Stimulated activated naive CD8-positive, alpha-beta T cell treated with anti-CD3 and anti-CD28 coated beads, Interleukin-15, Interleukin-2, amounts not matched to agents 100 ng/mL and 50 ng/mL, for 24 hours (primary cell): ENCODE results near the gene CDKN2B-AS1.

Experiments used
- H3K27ac Mint-ChIP-seq: one replicate; pipeline ENCODE4 v1.8.0; 2021; ENCODE audit warnings: mild to moderate bottlenecking, mixed read lengths
- H3K27me3 Mint-ChIP-seq: one replicate; pipeline ENCODE4 v1.8.0; 2021; ENCODE audit warnings: mixed read lengths
- H3K36me3 Mint-ChIP-seq: one replicate; pipeline ENCODE4 v1.8.0; 2021; ENCODE audit warnings: low read depth, mixed read lengths
- H3K4me1 Mint-ChIP-seq: one replicate; pipeline ENCODE4 v1.8.0; 2021; ENCODE audit warnings: low read depth, mixed read lengths
- H3K4me3 Mint-ChIP-seq: one replicate; pipeline ENCODE4 v1.8.0; 2021; ENCODE audit warnings: mild to moderate bottlenecking, mixed read lengths
- H3K9me3 Mint-ChIP-seq: one replicate; pipeline ENCODE4 v1.8.0; 2021; ENCODE audit warnings: mixed read lengths

The CDKN2B-AS1 gene

DNA sequence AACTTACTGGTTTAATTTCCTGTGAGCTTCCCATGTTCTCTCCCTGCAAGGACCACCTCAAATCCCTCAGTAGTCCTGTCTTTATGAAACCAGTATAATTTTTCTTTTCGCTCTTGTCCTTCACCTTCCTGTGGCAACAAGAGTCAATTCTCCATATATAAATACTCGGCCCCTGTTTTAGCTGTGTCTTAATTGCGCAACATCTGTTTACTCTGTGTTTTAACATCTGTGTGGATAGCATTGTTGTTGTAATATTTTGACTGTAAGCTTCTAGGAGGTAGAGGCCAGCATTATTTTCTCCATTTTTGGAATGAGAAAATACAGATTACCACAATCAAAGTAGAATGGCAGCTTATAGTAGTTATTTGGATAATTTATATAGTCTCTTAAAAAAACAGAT, 44.7 kb downstream of the CDKN2B-AS1 start:
- H3K4me1 Mint-ChIP-seq = peaks cover 32% of the 10 kb centered on the region
- H3K27ac Mint-ChIP-seq = no peak overlapping the region
- no peaks in the 10 kb centered on the region for H3K36me3 Mint-ChIP-seq
- no peaks in the 10 kb centered on the region for H3K9me3 Mint-ChIP-seq
- no peak overlapping the region for H3K4me3 Mint-ChIP-seq
- peaks cover 11% of the 10 kb centered on the region for H3K27me3 Mint-ChIP-seq

DNA sequence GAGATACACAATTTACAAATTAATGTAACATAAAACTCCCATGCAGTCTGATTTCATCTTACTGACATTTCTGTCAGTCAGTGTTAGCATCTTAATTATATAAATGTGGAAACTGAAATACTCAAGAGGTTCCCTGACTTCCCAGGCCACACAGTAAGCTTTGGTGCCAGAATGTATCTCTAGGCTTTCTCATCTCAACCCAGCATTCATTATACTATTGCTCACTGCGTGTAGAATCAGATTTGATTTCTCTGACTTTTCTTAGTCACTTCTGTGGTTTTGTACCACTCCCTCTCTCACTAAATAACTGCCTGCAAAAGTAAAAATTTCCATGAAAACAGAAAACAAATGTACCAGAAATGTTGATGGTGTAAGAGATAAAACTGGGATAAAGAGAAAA, 46.2 kb downstream of the CDKN2B-AS1 start:
- no peaks in the 10 kb centered on the region for H3K36me3 Mint-ChIP-seq
- no peak overlapping the region for H3K27ac Mint-ChIP-seq
- peaks cover 32% of the 10 kb centered on the region for H3K4me1 Mint-ChIP-seq
- no peaks in the 10 kb centered on the region for H3K9me3 Mint-ChIP-seq
- H3K27me3 Mint-ChIP-seq = peaks cover 11% of the 10 kb centered on the region
- no peak overlapping the region for H3K4me3 Mint-ChIP-seq

DNA sequence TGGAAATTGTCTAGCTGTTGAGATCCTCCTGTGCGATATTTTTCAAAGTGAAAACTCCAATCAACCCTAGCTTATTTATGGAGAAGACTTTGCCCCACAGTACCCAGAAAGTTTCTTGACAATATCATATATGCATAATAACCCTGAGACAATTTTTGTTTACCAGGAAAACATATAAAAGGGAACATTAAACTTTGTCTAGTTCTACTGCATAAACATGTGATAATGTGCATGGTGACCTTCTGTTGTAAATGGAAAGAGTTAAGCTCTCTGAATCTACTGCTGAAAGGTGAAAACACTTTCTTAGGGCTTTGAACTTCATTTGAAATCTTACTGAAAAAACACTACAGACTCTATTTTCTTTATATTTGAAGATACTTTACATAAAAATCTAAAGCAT, 46.8 kb downstream of the CDKN2B-AS1 start:
- H3K4me3 Mint-ChIP-seq = no peak overlapping the region
- no peak overlapping the region for H3K27ac Mint-ChIP-seq
- H3K4me1 Mint-ChIP-seq = peaks cover 33% of the 10 kb centered on the region
- H3K9me3 Mint-ChIP-seq = no peaks in the 10 kb centered on the region
- peaks cover 11% of the 10 kb centered on the region for H3K27me3 Mint-ChIP-seq
- no peaks in the 10 kb centered on the region for H3K36me3 Mint-ChIP-seq

DNA sequence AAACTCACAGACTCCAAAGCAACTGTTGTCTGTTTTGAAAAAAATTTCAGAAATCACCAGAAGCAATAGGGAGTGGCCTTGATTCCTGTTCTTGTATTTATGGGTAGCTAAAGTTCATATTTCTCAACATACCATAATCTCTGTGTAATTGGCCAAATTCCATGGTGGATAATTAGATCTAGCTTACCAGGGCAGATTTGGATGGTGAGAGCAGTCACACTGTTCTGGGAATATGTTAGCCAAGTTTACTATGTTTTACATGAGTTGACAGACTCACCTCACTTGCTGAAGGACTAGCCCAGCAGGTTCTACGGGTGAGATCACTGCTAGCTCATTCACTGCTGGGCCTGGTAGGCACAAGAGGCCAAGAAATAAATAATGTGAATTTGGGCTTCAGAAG, 47.2 kb downstream of the CDKN2B-AS1 start:
- H3K4me3 Mint-ChIP-seq = no peak overlapping the region
- H3K9me3 Mint-ChIP-seq = no peaks in the 10 kb centered on the region
- H3K36me3 Mint-ChIP-seq = no peaks in the 10 kb centered on the region

DNA sequence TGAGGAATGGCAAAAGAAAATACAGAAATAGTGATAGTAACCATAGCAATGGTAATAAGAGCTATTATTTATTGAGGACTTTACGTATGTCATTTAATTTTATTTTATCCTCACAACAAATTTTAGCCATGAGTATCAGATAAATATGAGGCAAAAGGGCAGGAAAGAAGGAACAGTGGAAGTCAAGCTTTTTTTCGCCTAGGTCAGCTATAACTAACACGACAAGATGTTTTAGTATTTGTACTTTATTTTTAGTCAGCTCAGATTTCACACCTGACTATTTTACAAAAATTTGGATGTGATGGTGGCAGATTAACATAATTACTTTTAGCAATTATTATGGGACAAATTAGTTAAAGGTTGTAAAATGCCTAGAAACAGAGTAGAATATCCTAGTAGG, 49.3 kb downstream of the CDKN2B-AS1 start:
- Mint-ChIP-seq H3K27ac (no peak overlapping the region), H3K9me3 (no peaks in the 10 kb centered on the region), H3K36me3 (no peaks in the 10 kb centered on the region), H3K4me1 (peaks cover 27% of the 10 kb centered on the region), H3K4me3 (no peak overlapping the region), H3K27me3 (peaks cover 22% of the 10 kb centered on the region)

More for the DNA sequence above, 47.2 kb downstream of the CDKN2B-AS1 start:
- Mint-ChIP-seq H3K27ac (no peak overlapping the region), H3K4me1 (peaks cover 36% of the 10 kb centered on the region), H3K27me3 (peaks cover 11% of the 10 kb centered on the region)

DNA sequence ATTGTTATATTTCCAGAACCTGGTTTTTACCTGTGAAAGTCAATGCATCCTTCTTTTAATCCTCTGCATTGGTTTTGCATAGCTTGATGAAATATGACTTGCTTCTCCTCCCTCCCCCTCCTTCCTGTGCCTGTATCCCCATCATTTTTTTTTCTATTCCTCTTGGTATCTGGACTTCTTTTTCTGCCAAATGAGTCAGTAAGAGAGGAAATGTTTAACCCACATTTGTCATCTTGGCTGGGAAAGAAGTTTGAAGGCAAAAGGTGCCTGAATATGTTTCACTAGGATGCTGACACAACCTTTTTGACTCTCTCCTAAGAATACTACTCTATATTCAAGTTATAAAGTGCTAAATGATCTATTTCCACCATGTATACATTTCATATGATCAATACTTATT, 50.0 kb downstream of the CDKN2B-AS1 start:
- no peak overlapping the region for H3K4me3 Mint-ChIP-seq
- H3K27me3 Mint-ChIP-seq = peaks cover 22% of the 10 kb centered on the region
- H3K4me1 Mint-ChIP-seq = peaks cover 30% of the 10 kb centered on the region
- no peaks in the 10 kb centered on the region for H3K36me3 Mint-ChIP-seq
- no peak overlapping the region for H3K27ac Mint-ChIP-seq
- no peaks in the 10 kb centered on the region for H3K9me3 Mint-ChIP-seq

DNA sequence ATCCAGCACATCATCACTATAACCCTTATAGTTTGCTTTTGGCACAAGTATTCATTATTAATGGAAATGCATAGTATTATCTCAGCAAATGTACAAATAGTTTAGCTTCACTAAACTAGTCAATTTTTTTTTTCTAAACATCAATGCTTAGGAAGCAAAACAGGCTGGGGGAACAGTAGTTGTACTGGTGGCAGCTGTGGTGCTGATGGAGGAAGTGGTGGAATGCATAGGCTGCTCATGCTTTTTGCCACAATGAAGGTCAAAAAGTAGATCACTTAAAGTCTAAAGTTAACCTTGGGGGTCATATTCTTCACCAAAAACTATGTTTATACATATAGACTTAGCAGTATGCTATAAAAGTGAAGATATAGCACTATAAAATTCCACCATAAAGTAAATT, 50.8 kb downstream of the CDKN2B-AS1 start:
- Mint-ChIP-seq H3K4me1 (peaks cover 34% of the 10 kb centered on the region), H3K4me3 (no peak overlapping the region), H3K36me3 (no peaks in the 10 kb centered on the region), H3K9me3 (no peaks in the 10 kb centered on the region), H3K27me3 (peaks cover 22% of the 10 kb centered on the region), H3K27ac (no peak overlapping the region)

DNA sequence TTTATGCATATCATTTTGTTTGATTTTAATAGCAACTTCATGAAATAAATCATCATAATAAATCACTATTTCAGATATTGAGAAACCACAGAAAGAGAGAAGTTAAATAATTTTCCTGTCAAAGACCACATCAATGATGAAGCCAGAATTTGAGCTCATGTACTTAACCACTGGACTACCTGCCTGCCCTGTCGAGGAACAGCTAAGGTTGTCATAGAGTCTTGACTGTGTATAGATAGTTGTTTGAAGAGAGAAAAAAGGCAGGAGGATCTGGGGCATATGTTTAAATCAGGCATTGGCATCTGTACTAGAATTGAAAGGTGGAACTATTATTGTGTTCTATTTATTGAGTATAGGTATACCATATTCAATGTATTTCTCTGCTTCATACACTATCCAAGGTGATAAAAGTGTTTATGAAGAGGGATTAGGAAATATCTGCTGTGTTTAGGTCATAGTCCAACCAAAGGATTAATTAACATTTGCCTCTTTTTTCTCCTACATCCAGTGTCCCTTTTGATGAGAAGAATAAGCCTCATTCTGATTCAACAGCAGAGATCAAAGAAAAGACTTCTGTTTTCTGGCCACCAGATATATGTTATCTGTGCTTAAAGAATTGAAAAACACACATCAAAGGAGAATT, 51.8 kb downstream of the CDKN2B-AS1 start:
- Mint-ChIP-seq H3K4me1 (peaks cover 34% of the 10 kb centered on the region), H3K27me3 (peaks cover 22% of the 10 kb centered on the region), H3K27ac (no peak overlapping the region), H3K9me3 (no peaks in the 10 kb centered on the region), H3K36me3 (no peaks in the 10 kb centered on the region), H3K4me3 (no peak overlapping the region)

DNA sequence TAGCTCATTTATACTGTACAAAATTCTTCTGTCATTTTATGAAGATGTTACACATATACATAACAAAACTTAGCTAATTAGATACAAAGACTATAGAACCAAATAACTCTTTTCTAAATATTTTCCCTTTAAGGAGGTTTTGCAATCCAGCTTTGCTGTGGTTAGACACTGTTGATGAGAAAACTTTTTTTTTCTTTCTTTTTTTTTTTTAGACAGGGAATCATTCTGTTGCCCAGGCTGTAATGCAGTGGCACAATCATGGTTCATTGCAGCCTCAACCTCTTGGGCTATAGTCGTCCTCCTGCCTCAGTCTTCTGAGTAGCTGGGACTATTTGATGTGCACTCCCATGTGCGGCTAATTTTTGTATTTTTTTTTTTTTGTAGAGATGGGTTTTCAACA, 53.0 kb downstream of the CDKN2B-AS1 start:
- Mint-ChIP-seq H3K9me3 (no peaks in the 10 kb centered on the region), H3K4me3 (no peak overlapping the region), H3K27ac (no peak overlapping the region), H3K27me3 (peaks cover 22% of the 10 kb centered on the region), H3K4me1 (peaks cover 45% of the 10 kb centered on the region), H3K36me3 (no peaks in the 10 kb centered on the region)

DNA sequence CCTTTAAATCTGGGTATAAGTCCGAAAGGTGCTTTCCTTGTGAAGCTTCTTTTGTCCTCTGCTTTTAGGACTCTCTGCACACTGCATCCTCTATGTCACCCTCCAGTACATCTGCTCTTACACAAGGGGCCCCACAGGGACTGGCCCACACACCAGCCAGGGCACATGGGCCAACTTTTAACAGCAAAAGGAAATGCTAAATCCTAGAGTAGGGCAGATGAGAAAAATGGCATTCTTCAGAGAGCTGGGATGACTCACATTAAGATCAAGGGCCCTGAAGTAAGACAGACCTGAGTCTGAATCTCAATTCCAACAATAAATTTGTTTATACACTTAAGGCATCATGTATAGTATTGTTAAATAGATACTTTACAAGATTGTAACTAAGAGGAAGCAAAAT, 54.8 kb downstream of the CDKN2B-AS1 start:
- no peak overlapping the region for H3K4me3 Mint-ChIP-seq
- no peak overlapping the region for H3K27ac Mint-ChIP-seq
- no peaks in the 10 kb centered on the region for H3K9me3 Mint-ChIP-seq
- H3K4me1 Mint-ChIP-seq = peaks cover 55% of the 10 kb centered on the region
- peaks cover 12% of the 10 kb centered on the region for H3K27me3 Mint-ChIP-seq
- no peaks in the 10 kb centered on the region for H3K36me3 Mint-ChIP-seq

DNA sequence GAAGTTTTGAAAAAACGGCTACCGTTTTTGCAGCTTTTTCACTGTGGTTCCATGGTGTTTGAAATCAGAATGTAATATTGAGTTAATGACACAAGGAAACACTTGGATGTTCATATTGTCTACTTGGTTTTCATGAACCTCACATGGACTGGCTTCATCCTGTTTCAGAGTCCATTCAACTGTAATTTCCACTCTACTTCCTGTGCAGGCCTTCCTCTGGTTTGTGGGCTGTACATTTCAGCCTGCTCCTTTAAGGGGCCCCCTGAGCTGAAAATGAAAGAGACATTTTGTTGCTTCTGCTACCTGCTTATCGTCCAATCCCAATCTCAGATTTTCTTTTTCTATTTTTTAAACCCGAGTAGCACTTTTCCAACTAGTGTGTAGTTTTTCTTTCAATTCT, 56.3 kb downstream of the CDKN2B-AS1 start:
- H3K9me3 Mint-ChIP-seq = no peaks in the 10 kb centered on the region
- H3K4me3 Mint-ChIP-seq = peak overlapping the region; percentile 36
- peaks cover 50% of the 10 kb centered on the region for H3K4me1 Mint-ChIP-seq

DNA sequence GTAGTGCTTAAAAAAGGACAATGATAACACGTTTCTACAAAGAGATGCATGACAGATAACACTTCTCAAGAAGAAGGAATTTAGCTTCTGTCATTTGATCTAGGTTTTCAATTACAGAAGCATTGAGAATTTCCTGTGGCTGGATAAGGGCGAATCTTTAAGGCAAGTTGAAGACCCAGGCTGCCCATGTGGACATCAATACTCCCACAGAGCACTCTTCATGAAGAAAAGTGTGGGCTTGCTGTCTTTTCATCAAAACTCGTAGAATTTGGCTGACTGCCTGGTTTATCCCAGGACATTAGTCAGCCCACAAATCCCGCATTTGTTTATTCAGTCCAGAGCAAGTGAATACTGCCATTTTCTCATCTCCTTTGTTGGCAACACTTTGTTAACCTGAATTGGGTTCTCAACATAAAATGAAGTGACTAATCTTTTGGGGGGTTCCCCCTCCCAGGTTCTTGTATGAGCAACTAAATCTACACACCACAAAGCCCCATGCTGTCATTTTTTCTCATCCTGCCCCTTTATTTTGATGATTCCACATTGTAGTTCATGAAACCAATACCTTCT, 57.9 kb downstream of the CDKN2B-AS1 start:
- Mint-ChIP-seq H3K27me3 (peaks cover 8% of the 10 kb centered on the region), H3K4me3 (peak overlapping the region; percentile 17), H3K27ac (peak overlapping the region; percentile 50), H3K4me1 (peaks cover 42% of the 10 kb centered on the region), H3K9me3 (no peaks in the 10 kb centered on the region), H3K36me3 (no peaks in the 10 kb centered on the region)

More for the DNA sequence above, 56.3 kb downstream of the CDKN2B-AS1 start:
- peak overlapping the region; percentile 45 for H3K27ac Mint-ChIP-seq
- H3K27me3 Mint-ChIP-seq = peaks cover 12% of the 10 kb centered on the region
- H3K36me3 Mint-ChIP-seq = no peaks in the 10 kb centered on the region

DNA sequence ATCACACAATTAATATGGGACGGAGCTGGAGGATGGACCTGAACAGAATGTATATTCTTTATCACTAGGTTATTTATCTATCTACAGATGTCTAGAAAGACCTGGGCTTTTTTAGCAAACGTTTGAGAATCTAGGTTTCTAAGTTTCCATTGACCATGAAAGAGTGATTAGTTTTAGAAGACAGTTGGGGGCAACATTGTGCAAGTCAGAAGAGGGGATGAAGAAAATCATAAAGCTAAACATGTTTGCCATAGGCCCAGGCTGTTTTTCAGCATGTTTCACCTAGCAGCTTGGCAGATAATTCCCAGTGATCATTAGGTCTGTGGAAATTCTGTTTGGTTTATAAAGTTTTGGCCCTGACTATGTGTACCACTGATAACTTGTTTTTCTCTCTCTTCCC, 58.6 kb downstream of the CDKN2B-AS1 start:
- Mint-ChIP-seq H3K9me3 (no peaks in the 10 kb centered on the region), H3K27me3 (peaks cover 6% of the 10 kb centered on the region), H3K4me1 (peaks cover 42% of the 10 kb centered on the region), H3K4me3 (peak overlapping the region; percentile 17), H3K36me3 (no peaks in the 10 kb centered on the region), H3K27ac (peak overlapping the region; percentile 50)

DNA sequence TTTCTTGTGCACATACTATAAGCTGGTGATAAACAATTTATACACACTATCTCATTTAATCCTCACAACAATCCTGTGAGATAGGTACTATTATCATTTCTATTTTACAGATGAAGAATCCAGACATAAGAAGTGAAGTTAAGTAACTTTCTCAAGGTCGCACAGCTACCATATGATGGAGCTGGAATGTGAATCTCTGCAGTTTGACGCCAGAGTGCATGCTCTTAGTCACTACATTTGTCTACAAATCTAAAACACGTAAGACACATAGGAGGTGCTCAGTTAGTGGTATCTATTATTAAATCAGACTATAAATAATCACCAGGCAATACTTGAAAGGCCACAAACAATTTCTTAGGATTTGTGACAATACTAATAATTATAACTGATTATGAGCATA, 59.5 kb downstream of the CDKN2B-AS1 start:
- Mint-ChIP-seq H3K4me1 (peaks cover 42% of the 10 kb centered on the region), H3K27me3 (no peaks in the 10 kb centered on the region), H3K4me3 (no peak overlapping the region), H3K9me3 (no peaks in the 10 kb centered on the region), H3K36me3 (no peaks in the 10 kb centered on the region), H3K27ac (no peak overlapping the region)

DNA sequence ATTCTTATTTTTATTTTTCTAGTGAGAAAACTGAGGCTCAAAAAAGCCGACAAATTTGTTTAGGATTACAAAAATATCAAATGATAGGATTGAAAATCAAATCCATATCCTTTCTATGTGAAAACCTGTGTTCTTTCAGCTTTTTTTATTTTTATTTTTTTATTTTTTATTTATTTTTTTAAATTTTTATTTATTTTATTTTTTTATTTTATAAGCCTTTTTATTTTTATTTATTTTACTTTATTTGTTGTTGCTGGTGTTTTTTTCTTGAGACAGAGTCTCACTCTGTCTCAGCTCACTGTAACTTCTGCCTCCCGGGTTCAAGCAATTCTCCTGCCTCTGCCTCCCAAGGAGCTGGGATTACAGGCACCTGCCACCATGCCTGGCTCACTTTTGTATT, 59.9 kb downstream of the CDKN2B-AS1 start:
- Mint-ChIP-seq H3K36me3 (no peaks in the 10 kb centered on the region), H3K9me3 (no peaks in the 10 kb centered on the region), H3K4me1 (peaks cover 39% of the 10 kb centered on the region), H3K27me3 (no peaks in the 10 kb centered on the region), H3K27ac (no peak overlapping the region), H3K4me3 (no peak overlapping the region)

DNA sequence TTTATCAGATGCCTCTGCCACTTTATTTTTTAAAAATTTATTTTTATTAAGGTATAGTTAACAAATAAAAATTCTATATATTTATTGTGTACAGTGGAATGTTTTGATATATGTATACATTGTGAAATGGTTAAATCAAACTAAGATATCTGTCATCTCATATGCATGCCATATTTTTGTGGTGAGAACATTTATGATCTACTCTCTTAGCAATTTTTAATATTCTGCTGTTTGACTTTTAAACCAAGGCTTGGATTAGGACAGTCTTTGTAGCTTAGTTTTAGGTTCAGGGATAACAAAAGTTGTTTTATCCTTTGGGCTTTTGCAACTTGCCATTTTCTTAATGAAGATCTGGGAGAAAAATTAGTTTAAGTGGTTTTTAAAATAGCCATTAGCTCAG, 60.5 kb downstream of the CDKN2B-AS1 start:
- H3K4me1 Mint-ChIP-seq = peaks cover 36% of the 10 kb centered on the region

More for the DNA sequence above, 60.5 kb downstream of the CDKN2B-AS1 start:
- Mint-ChIP-seq H3K9me3 (no peaks in the 10 kb centered on the region), H3K36me3 (no peaks in the 10 kb centered on the region), H3K27ac (no peak overlapping the region), H3K27me3 (no peaks in the 10 kb centered on the region), H3K4me3 (no peak overlapping the region)
